Ectodermal cell (in vitro differentiated cells): Measurements from ENCODE around the gene NAP1L5.

Experiments
- H3K27ac ChIP-seq: 2 replicates; pipeline ENCODE4 v1.7.0; 2013; ENCODE audit warnings: mild to moderate bottlenecking, low read depth, low read length; ENCODE audit not compliant: insufficient read depth, poor library complexity, severe bottlenecking
- H3K27me3 ChIP-seq: 2 replicates; pipeline ENCODE4 v1.7.0; 2013; ENCODE audit warnings: mild to moderate bottlenecking, low read length; ENCODE audit not compliant: insufficient read depth, control insufficient read depth, poor library complexity, severe bottlenecking
- H3K36me3 ChIP-seq: one replicate; pipeline ENCODE4 v1.7.0; 2013; ENCODE audit warnings: low read length; ENCODE audit not compliant: control insufficient read depth, insufficient read depth
- H3K4me1 ChIP-seq: one replicate; pipeline ENCODE4 v1.7.0; 2013; ENCODE audit warnings: low read length; ENCODE audit not compliant: control insufficient read depth, insufficient read depth
- H3K4me3 ChIP-seq: 2 replicates; pipeline ENCODE4 v1.7.0; 2013; ENCODE audit warnings: low read depth, low read length, control low read depth; ENCODE audit not compliant: insufficient read depth
- H3K9me3 ChIP-seq: 2 replicates; pipeline ENCODE4 v1.7.0; 2013; ENCODE audit warnings: mild to moderate bottlenecking, low read length, moderate library complexity; ENCODE audit not compliant: control insufficient read depth
- WGBS, 2 experiments: methylation state at CpG; one replicate each; pipeline ENCODE4 v1.1.7; 2013; ENCODE audit warnings: missing lambda C conversion rate in 2 of 2; 5-methylcytosine and 5-hydroxymethylcytosine counted together

NAP1L5 gene

GRCh38 chr4:88705223-88705622 lies 7.6 kb upstream of the NAP1L5 start:
- H3K36me3 ChIP-seq: no peaks in the 10 kb centered on the region
- H3K27ac ChIP-seq: no peak overlapping the region
- H3K27me3 ChIP-seq: no peaks in the 10 kb centered on the region
- H3K4me1 ChIP-seq: no peaks in the 10 kb centered on the region
- no peak overlapping the region for H3K4me3 ChIP-seq
- H3K9me3 ChIP-seq: no peaks in the 10 kb centered on the region

- Histone ChIP-seq H3K36me3 (no peaks in the 10 kb centered on the region), H3K4me1 (no peaks in the 10 kb centered on the region), H3K4me3 (no peak overlapping the region), H3K9me3 (no peaks in the 10 kb centered on the region), H3K27ac (no peak overlapping the region), H3K27me3 (no peaks in the 10 kb centered on the region)
- WGBS, 2 experiments: 96 to 98% methylated on average over 2 of the region's 2 CpGs
These were observed 5.2 kb upstream of the NAP1L5 start for GRCh38 chr4:88702782-88703181.

- Histone ChIP-seq H3K36me3 (no peaks in the 10 kb centered on the region), H3K9me3 (no peaks in the 10 kb centered on the region), H3K4me1 (no peaks in the 10 kb centered on the region), H3K27me3 (no peaks in the 10 kb centered on the region), H3K4me3 (no peak overlapping the region), H3K27ac (no peak overlapping the region)
- 96 to 97% methylated on average over 7 of the region's 7 CpGs for WGBS, 2 experiments
These were observed 890 bp upstream of the NAP1L5 start for GRCh38 chr4:88698519-88698918.

GRCh38 chr4:88697141-88697540 lies 488 bp downstream of the NAP1L5 start:
- no peaks in the 10 kb centered on the region for H3K27me3 ChIP-seq
- H3K36me3 ChIP-seq: no peaks in the 10 kb centered on the region
- no peaks in the 10 kb centered on the region for H3K4me1 ChIP-seq
- H3K9me3 ChIP-seq: no peaks in the 10 kb centered on the region
- 49 to 54% methylated on average over 18 of the region's 18 CpGs for WGBS, 2 experiments
- peak overlapping the region; percentile 56 for H3K4me3 ChIP-seq
- H3K27ac ChIP-seq: no peak overlapping the region

- H3K27me3 ChIP-seq: no peaks in the 10 kb centered on the region
- no peaks in the 10 kb centered on the region for H3K36me3 ChIP-seq
- H3K4me1 ChIP-seq: no peaks in the 10 kb centered on the region
- WGBS, 2 experiments: 80 to 86% methylated on average over 5 to 7 of the region's 7 CpGs
- peak overlapping the region; percentile 56 for H3K4me3 ChIP-seq
- no peak overlapping the region for H3K27ac ChIP-seq
- H3K9me3 ChIP-seq: no peaks in the 10 kb centered on the region
These were observed 999 bp downstream of the NAP1L5 start for GRCh38 chr4:88696630-88697029.

- Histone ChIP-seq H3K36me3 (no peaks in the 10 kb centered on the region), H3K4me3 (no peak overlapping the region), H3K4me1 (no peaks in the 10 kb centered on the region), H3K27ac (no peak overlapping the region), H3K9me3 (no peaks in the 10 kb centered on the region), H3K27me3 (no peaks in the 10 kb centered on the region)
- whole genome bisulfite sequencing, 2 experiments: 89 to 95% methylated on average over 3 of the region's 3 CpGs
These were observed 3.8 kb downstream of the NAP1L5 start for GRCh38 chr4:88693792-88694191.

GRCh38 chr4:88690355-88690754 lies 7.3 kb downstream of the NAP1L5 start:
- 100% methylated on average over 2 to 3 of the region's 3 CpGs for WGBS, 2 experiments
- no peaks in the 10 kb centered on the region for H3K4me1 ChIP-seq
- H3K4me3 ChIP-seq: no peak overlapping the region
- no peaks in the 10 kb centered on the region for H3K36me3 ChIP-seq
- no peaks in the 10 kb centered on the region for H3K9me3 ChIP-seq
- H3K27ac ChIP-seq: no peak overlapping the region
- H3K27me3 ChIP-seq: no peaks in the 10 kb centered on the region

GRCh38 chr4:88681209-88681608 lies 16.4 kb downstream of the NAP1L5 start:
- H3K4me1 ChIP-seq: no peaks in the 10 kb centered on the region
- H3K27ac ChIP-seq: no peak overlapping the region
- 92% methylated on average over 5 of the region's 5 CpGs for WGBS, 2 experiments
- no peaks in the 10 kb centered on the region for H3K9me3 ChIP-seq
- H3K4me3 ChIP-seq: no peak overlapping the region
- no peaks in the 10 kb centered on the region for H3K36me3 ChIP-seq
- H3K27me3 ChIP-seq: no peaks in the 10 kb centered on the region

- Histone ChIP-seq H3K36me3 (no peaks in the 10 kb centered on the region), H3K4me1 (no peaks in the 10 kb centered on the region)
- WGBS, 2 experiments: 100% methylated on average over 1 of the region's 2 CpGs
These were observed 22.1 kb downstream of the NAP1L5 start for GRCh38 chr4:88675543-88675942.

GRCh38 chr4:88674979-88675378 lies 22.6 kb downstream of the NAP1L5 start:
- WGBS, 2 experiments: 83 to 92% methylated on average over 1 of the region's 2 CpGs
- Histone ChIP-seq H3K27ac (no peak overlapping the region), H3K4me1 (no peaks in the 10 kb centered on the region), H3K4me3 (no peak overlapping the region), H3K27me3 (no peaks in the 10 kb centered on the region), H3K9me3 (no peaks in the 10 kb centered on the region), H3K36me3 (no peaks in the 10 kb centered on the region)

More at GRCh38 chr4:88675543-88675942, 22.1 kb downstream of the NAP1L5 start:
- Histone ChIP-seq H3K9me3 (no peaks in the 10 kb centered on the region), H3K27ac (no peak overlapping the region), H3K27me3 (no peaks in the 10 kb centered on the region), H3K4me3 (no peak overlapping the region)

- Histone ChIP-seq H3K4me1 (no peaks in the 10 kb centered on the region), H3K36me3 (no peaks in the 10 kb centered on the region), H3K27ac (no peak overlapping the region), H3K27me3 (no peaks in the 10 kb centered on the region), H3K9me3 (no peaks in the 10 kb centered on the region), H3K4me3 (no peak overlapping the region)
These were observed 23.1 kb downstream of the NAP1L5 start for GRCh38 chr4:88674565-88674964.
